Measurements from ENCODE around the gene ZNF107.
"Not testable (repeated sequence)": the region's sequence is repeated elsewhere in the genome, so short reads cannot be mapped to it uniquely, and the experiment has no call there.

ZNF107 gene

GRCh38 chr7:64738403-64738802 lies 72.5 kb downstream of the ZNF107 start:
- not testable (repeated sequence) for DNase-seq

GRCh38 chr7:64738953-64739352 lies 73.0 kb downstream of the ZNF107 start:
- DNase-seq: not testable (repeated sequence)

GRCh38 chr7:64744680-64745079 lies 78.7 kb downstream of the ZNF107 start:
- DNase-seq: no peak

- DNase-seq: no peak
Measured at GRCh38 chr7:64747802-64748201, 81.9 kb downstream of the ZNF107 start.

- no peak for DNase-seq
Measured at GRCh38 chr7:64753032-64753431, 87.1 kb downstream of the ZNF107 start.

- DNase-seq: no peak
Measured at GRCh38 chr7:64755865-64756264, 89.9 kb downstream of the ZNF107 start.

GRCh38 chr7:64758151-64758550 lies 92.2 kb downstream of the ZNF107 start:
- no peak for DNase-seq
